Measurements from ENCODE around the gene CNIH2. TPM values are rescaled to one million over a fixed set of nuclear protein-coding genes. Genes with fewer than 3 reads are reported as not detected.

Gene CNIH2
- total and polyA plus RNA-seq, 8 donors = 0.81 to 5.2 (median 3.6) TPM

GRCh38 chr11:66231561-66231960 lies 46.4 kb upstream of the CNIH2 start:
- H3K27me3 ChIP-seq = no peaks in the 10 kb centered on the region
- no peak for ATAC-seq
- intact Hi-C loops (cut with DNase I) = no loop called here
- peaks cover 0 to 83% of the 10 kb centered on the region in 2 donors for H3K36me3 ChIP-seq
- no peak for TF ChIP-seq CTCF (IDR thresholded peaks at IDR 0.05)
- DNase-seq = no peak
- H3K27ac ChIP-seq = no peak overlapping the region
- H3K4me1 ChIP-seq = no peaks in the 10 kb centered on the region
- no peak overlapping the region for H3K4me3 ChIP-seq
- H3K9me3 ChIP-seq = no peaks in the 10 kb centered on the region

- DNase-seq = no peak
- TF ChIP-seq CTCF (IDR thresholded peaks at IDR 0.05) = no peak
- Histone ChIP-seq H3K36me3 (peaks cover 0 to 83% of the 10 kb centered on the region in 2 donors), H3K27ac (no peak overlapping the region), H3K4me1 (no peaks in the 10 kb centered on the region), H3K27me3 (no peaks in the 10 kb centered on the region), H3K4me3 (no peak overlapping the region), H3K9me3 (no peaks in the 10 kb centered on the region)
- intact Hi-C loops (cut with DNase I) = no loop called here
- no peak for ATAC-seq
These were observed 45.2 kb upstream of the CNIH2 start for GRCh38 chr11:66232769-66233168.

- H3K9me3 ChIP-seq = no peaks in the 10 kb centered on the region
- H3K27me3 ChIP-seq = no peaks in the 10 kb centered on the region
- intact Hi-C loops (cut with DNase I) = no loop called here
- no peak for TF ChIP-seq CTCF (IDR thresholded peaks at IDR 0.05)
- H3K4me3 ChIP-seq = no peak overlapping the region
- DNase-seq = no peak
- ATAC-seq = no peak
- no peak overlapping the region for H3K27ac ChIP-seq
- no peaks in the 10 kb centered on the region for H3K4me1 ChIP-seq
- H3K36me3 ChIP-seq = peaks cover 0 to 82% of the 10 kb centered on the region in 2 donors
These were observed 44.7 kb upstream of the CNIH2 start for GRCh38 chr11:66233301-66233700.

- ATAC-seq (no peak), DNase-seq (no peak)
- Histone ChIP-seq H3K4me1 (no peaks in the 10 kb centered on the region), H3K27ac (no peak overlapping the region), H3K36me3 (peaks cover 0 to 97% of the 10 kb centered on the region in 2 donors), H3K9me3 (no peaks in the 10 kb centered on the region), H3K4me3 (no peak overlapping the region), H3K27me3 (no peaks in the 10 kb centered on the region)
- intact Hi-C loops (cut with DNase I) = no loop called here
- no peak for TF ChIP-seq CTCF (IDR thresholded peaks at IDR 0.05)
These were observed 42.8 kb upstream of the CNIH2 start for GRCh38 chr11:66235141-66235540.

GRCh38 chr11:66237867-66238266 lies 40.1 kb upstream of the CNIH2 start:
- Histone ChIP-seq H3K4me1 (no peaks in the 10 kb centered on the region), H3K36me3 (peaks cover 0 to 97% of the 10 kb centered on the region in 2 donors), H3K27ac (no peak overlapping the region), H3K27me3 (no peaks in the 10 kb centered on the region), H3K4me3 (no peak overlapping the region), H3K9me3 (no peaks in the 10 kb centered on the region)
- ATAC-seq (no peak), DNase-seq (no peak)
- intact Hi-C loops (cut with DNase I) = no loop called here
- TF ChIP-seq CTCF (IDR thresholded peaks at IDR 0.05) = no peak

Measured in left lung (tissue), 10 donors.